K562 (cell line): Measurements from ENCODE around the gene RECK.

Experiments
- ATF1 ChIP-seq, 2 experiments: fragments of 450-650 bp in 1 of 2; IDR thresholded peaks; 2 replicates each; pipeline ENCODE4 v1.6.1; 2016; ENCODE audit warnings: missing compliant biosample characterization in 1 of 2, missing genetic modification characterization in 1 of 2
- CREB5 ChIP-seq: fragments of 250-450 bp; sonication (Bioruptor Pico); IDR thresholded peaks from 2 replicates; pipeline ENCODE4 v1.5.0; 2020; ENCODE audit warnings: mild to moderate bottlenecking
- HCFC1 ChIP-seq: IDR thresholded peaks from 2 replicates; pipeline ENCODE4 v1.6.1; 2012; ENCODE audit warnings: low read depth, low read length, improper control_type of control experiment
- SIX5 ChIP-seq, 2 experiments: IDR thresholded peaks; 2 replicates each; pipeline ENCODE4 v1.6.1; 2011; ENCODE audit warnings: low read length in 2 of 2, borderline replicate concordance in 1 of 2, low read depth in 1 of 2, mild to moderate bottlenecking in 1 of 2, moderate library complexity in 1 of 2; ENCODE audit not compliant: insufficient read depth in 1 of 2

- TF ChIP-seq ATF1 (CRISPR knock-in tag; IDR thresholded peaks at IDR 0.05) (no peak), ATF1 (tag; IDR thresholded peaks at IDR 0.05) (no peak), SIX5 (IDR thresholded peaks at IDR 0.05; ENCODE audit: borderline replicate concordance in 1 of 2, insufficient read depth in 1 of 2, low read depth in 1 of 2, low read length in 2 of 2) (no peak), CREB5 (CRISPR knock-in tag) (no peak), HCFC1 (no peak)
Observed at GRCh38 chr9:36119476-36119875, 82.8 kb downstream of the RECK start.
